CD8-positive, alpha-beta memory T cell (primary cell): ENCODE data around the gene SLC11A1. TPM values are rescaled to one million over a fixed set of nuclear protein-coding genes. Genes with fewer than 3 reads are reported as not detected.

Experiments used
- CTCF ChIA-PET: fragments of 350-600 bp; sonication (Branson Sonifier 250); formaldehyde crosslinking; loops from one replicate; lab custom pipeline; 2021; ENCODE audit warnings: antibody characterized with exemption; lab: Charles Lee
- POLR2A ChIA-PET: fragments of 350-600 bp; sonication (Branson Sonifier 250); formaldehyde crosslinking; loops from one replicate; lab custom pipeline; 2021; ENCODE audit warnings: antibody characterized with exemption; lab: Charles Lee
- DNase-seq, 5 donors: peaks; one replicate each; pipeline versions ENCODE4 v3.0.0 to v3.0.0-alpha.2; 2020 to 2022; ENCODE audit warnings: mixed read lengths in 1 of 5
- H3K27ac ChIP-seq: one replicate; pipeline ENCODE4 v1.7.0; 2013; ENCODE audit warnings: low read depth, mild to moderate bottlenecking, low read length, moderate library complexity
- H3K27me3 ChIP-seq: 2 replicates; pipeline ENCODE4 v1.7.0; 2013; ENCODE audit warnings: low read length, mild to moderate bottlenecking; ENCODE audit not compliant: insufficient read depth, poor library complexity, severe bottlenecking
- H3K36me3 ChIP-seq: 2 replicates; pipeline ENCODE4 v1.7.0; 2013; ENCODE audit warnings: mild to moderate bottlenecking, low read length, moderate library complexity; ENCODE audit not compliant: insufficient read depth
- H3K4me1 ChIP-seq: 2 replicates; pipeline ENCODE4 v1.7.0; 2013; ENCODE audit warnings: mild to moderate bottlenecking, low read length, moderate library complexity; ENCODE audit not compliant: insufficient read depth
- H3K4me3 ChIP-seq: 2 replicates; pipeline ENCODE4 v1.7.0; 2013; ENCODE audit warnings: mild to moderate bottlenecking, low read length
- H3K9me3 ChIP-seq: 2 replicates; pipeline ENCODE4 v1.7.0; 2013; ENCODE audit warnings: mild to moderate bottlenecking, low read length
- H3K27ac Mint-ChIP-seq, 8 donors: one replicate each; pipeline ENCODE4 v1.8.0; 2020 to 2021; ENCODE audit warnings: mixed read lengths in 8 of 8, mild to moderate bottlenecking in 6 of 8, inconsistent platforms in 3 of 8, moderate library complexity in 3 of 8
- H3K27me3 Mint-ChIP-seq, 2 donors: one replicate each; pipeline ENCODE4 v1.8.0; 2020 to 2021; ENCODE audit warnings: mixed read lengths in 2 of 2, mild to moderate bottlenecking in 1 of 2, moderate library complexity in 1 of 2
- H3K36me3 Mint-ChIP-seq, 3 donors: one replicate each; pipeline ENCODE4 v1.8.0; 2020 to 2021; ENCODE audit warnings: mixed read lengths in 3 of 3, inconsistent platforms in 1 of 3, mild to moderate bottlenecking in 1 of 3
- H3K4me1 Mint-ChIP-seq, 3 donors: one replicate each; pipeline ENCODE4 v1.8.0; 2020 to 2021; ENCODE audit warnings: mixed read lengths in 3 of 3, inconsistent platforms in 1 of 3, mild to moderate bottlenecking in 1 of 3
- H3K4me3 Mint-ChIP-seq, 7 donors: one replicate each; pipeline ENCODE4 v1.8.0; 2020 to 2021; ENCODE audit warnings: mixed read lengths in 7 of 7, mild to moderate bottlenecking in 6 of 7, moderate library complexity in 4 of 7, inconsistent platforms in 2 of 7
- H3K9me3 Mint-ChIP-seq, 5 donors: one replicate each; pipeline ENCODE4 v1.8.0; 2020 to 2022; ENCODE audit warnings: mixed read lengths in 5 of 5, mild to moderate bottlenecking in 3 of 5, moderate library complexity in 2 of 5, inconsistent platforms in 1 of 5
- polyA plus RNA-seq: library from polyadenylated mRNA; unstranded; fragments of 300-500 nt; fragmentation: Illumina TruSeq; gene quantifications from one replicate; pipeline ENCODE4 v1.2.3, GENCODE V29; 2021
- total RNA-seq, 2 experiments: library from RNA; stranded (reverse); gene quantifications; one replicate each; pipeline ENCODE4 v1.2.3, GENCODE V29; 2021

Gene SLC11A1
- total and polyA plus RNA-seq, 3 experiments from 2014 or later = 0.32 to 2.1 (median 1.1) TPM

GRCh38 chr2:218398437-218399390 is 16.6 kb downstream of the SLC11A1 start:
- Histone ChIP-seq H3K27me3 (no peaks in the 10 kb centered on the region), H3K36me3 (peaks cover 5% of the 10 kb centered on the region), H3K9me3 (no peaks in the 10 kb centered on the region), H3K4me3 (peak overlapping the region; percentile 93), H3K27ac (peak overlapping the region; percentile 92), H3K4me1 (peaks cover 51% of the 10 kb centered on the region)
- H3K4me3 Mint-ChIP-seq = peak overlapping the region; percentile 90 to 98 (median 93)
- POLR2A ChIA-PET = interaction anchor here (1.1 to 2.8 kb wide), 2 partner anchors 97 to 128 kb away, joined by 3 to 17 read pairs; partner anchors contain the start of genes AAMP and PNKD
- DNase-seq = peak; percentile 55 to 82 (median 60)
- peaks cover 54 to 73% (median 54%) of the 10 kb centered on the region in 3 donors for H3K4me1 Mint-ChIP-seq
- peaks cover 0 to 36% (median 0%) of the 10 kb centered on the region in 3 donors for H3K36me3 Mint-ChIP-seq
- no peaks in the 10 kb centered on the region for H3K9me3 Mint-ChIP-seq
- CTCF ChIA-PET = interaction anchor here (0.8 to 1.6 kb wide), 2 partner anchors 42 to 112 kb away, joined by 3 to 4 read pairs; partner anchors contain the start of gene CATIP
- H3K27ac Mint-ChIP-seq = peak overlapping the region; percentile 91 to 100 (median 98)
- H3K27me3 Mint-ChIP-seq = peaks cover 0 to 9% of the 10 kb centered on the region in 2 donors

GRCh38 chr2:218399391-218400166 is 17.5 kb downstream of the SLC11A1 start, which contains the start of gene CTDSP1:
TSS of gene CTDSP1 (plus strand) at chr2:218399868. CDS start at chr2:218400091, 223 bp downstream.
- peaks cover 10% of the 10 kb centered on the region for H3K36me3 ChIP-seq
- ChIA-PET CTCF (interaction anchor here (0.8 to 2.9 kb wide), 2 partner anchors 108 to 113 kb away, joined by 3 to 16 read pairs; partner anchors contain the start of gene TMBIM1), POLR2A (interaction anchor here (1.1 kb wide), 1 partner anchor 98 kb away, joined by 3 read pairs; no protein-coding TSS in a partner anchor)
- peaks cover 0 to 44% (median under 1%) of the 10 kb centered on the region in 3 donors for H3K36me3 Mint-ChIP-seq
- peak within 1 kb of the TSS; percentile 89 to 100 (median 95) for H3K27ac Mint-ChIP-seq
- H3K4me1 ChIP-seq = peaks cover 42% of the 10 kb centered on the region
- no peaks in the 10 kb centered on the region for H3K27me3 ChIP-seq
- no peaks in the 10 kb centered on the region for H3K9me3 ChIP-seq
- no peaks in the 10 kb centered on the region for H3K9me3 Mint-ChIP-seq
- peak within 1 kb of the TSS; percentile 92 for H3K27ac ChIP-seq
- H3K4me1 Mint-ChIP-seq = peaks cover 52 to 73% (median 53%) of the 10 kb centered on the region in 3 donors
- H3K27me3 Mint-ChIP-seq = peaks cover 0 to 7% of the 10 kb centered on the region in 2 donors
- DNase-seq = peak; percentile 88 to 94 (median 91)
- peak within 1 kb of the TSS; percentile 63 for H3K4me3 ChIP-seq
- peak within 1 kb of the TSS; percentile 92 to 99 (median 93) for H3K4me3 Mint-ChIP-seq

- H3K4me1 ChIP-seq = peaks cover 39% of the 10 kb centered on the region
These were observed 18.3 kb downstream of the SLC11A1 start for GRCh38 chr2:218400167-218400929.

GRCh38 chr2:218400930-218401881 is 19.1 kb downstream of the SLC11A1 start:
- peaks cover 0 to 54% (median 1%) of the 10 kb centered on the region in 3 donors for H3K36me3 Mint-ChIP-seq
- no peaks in the 10 kb centered on the region for H3K9me3 ChIP-seq
- peaks cover 47 to 74% (median 53%) of the 10 kb centered on the region in 3 donors for H3K4me1 Mint-ChIP-seq
- ChIA-PET CTCF (interaction anchor here (0.5 to 2.9 kb wide), 5 partner anchors 13 to 109 kb away, joined by 3 to 16 read pairs (median 3); partner anchors contain the start of genes CATIP and TMBIM1), POLR2A (interaction anchor here (0.6 to 0.7 kb wide), 3 partner anchors 116 to 246 kb away, joined by 3 read pairs; partner anchors contain the start of genes AAMP and PNKD)
- H3K27ac ChIP-seq = peak overlapping the region; percentile 9
- peaks cover 41% of the 10 kb centered on the region for H3K4me1 ChIP-seq
- no peak for DNase-seq
- peaks cover 10% of the 10 kb centered on the region for H3K36me3 ChIP-seq
- H3K9me3 Mint-ChIP-seq = no peaks in the 10 kb centered on the region
- peak overlapping the region; percentile 55 for H3K4me3 ChIP-seq
- no peaks in the 10 kb centered on the region for H3K27me3 ChIP-seq
- peak overlapping the region; percentile 71 to 99 (median 93) for H3K4me3 Mint-ChIP-seq
- peak overlapping the region in 7 of 8 donors; percentile 24 to 92 (median 70) for H3K27ac Mint-ChIP-seq
- H3K27me3 Mint-ChIP-seq = peaks cover 0 to 7% of the 10 kb centered on the region in 2 donors

More at GRCh38 chr2:218400167-218400929, 18.3 kb downstream of the SLC11A1 start:
- H3K4me1 Mint-ChIP-seq = peaks cover 47 to 73% (median 51%) of the 10 kb centered on the region in 3 donors
- H3K4me3 Mint-ChIP-seq = peak overlapping the region; percentile 92 to 99 (median 93)
- H3K36me3 Mint-ChIP-seq = peaks cover 0 to 50% (median 1%) of the 10 kb centered on the region in 3 donors
- ChIA-PET POLR2A (interaction anchor here (0.6 to 0.7 kb wide), 3 partner anchors 115 to 247 kb away, joined by 3 read pairs; partner anchors contain the start of genes AAMP and PNKD), CTCF (interaction anchor here (0.9 to 2.9 kb wide), 2 partner anchors 44 to 109 kb away, joined by 3 to 16 read pairs; partner anchors contain the start of genes CATIP and TMBIM1)
- Histone ChIP-seq H3K27ac (peak overlapping the region; percentile 67), H3K4me3 (peak overlapping the region; percentile 63), H3K27me3 (no peaks in the 10 kb centered on the region), H3K36me3 (peaks cover 10% of the 10 kb centered on the region), H3K9me3 (no peaks in the 10 kb centered on the region)
- no peaks in the 10 kb centered on the region for H3K9me3 Mint-ChIP-seq
- peak overlapping the region; percentile 70 to 100 (median 93) for H3K27ac Mint-ChIP-seq
- H3K27me3 Mint-ChIP-seq = peaks cover 0 to 7% of the 10 kb centered on the region in 2 donors
- DNase-seq = peak; percentile 27 to 70 (median 37)

- Mint-ChIP-seq H3K27me3 (peaks cover 0 to 5% of the 10 kb centered on the region in 2 donors), H3K4me3 (peak overlapping the region; percentile 71 to 99 (median 93)), H3K36me3 (peaks cover 0 to 49% (median 1%) of the 10 kb centered on the region in 3 donors), H3K9me3 (no peaks in the 10 kb centered on the region), H3K4me1 (peaks cover 45 to 72% (median 50%) of the 10 kb centered on the region in 3 donors), H3K27ac (peak overlapping the region in 4 of 8 donors; percentile 61 to 88 (median 75))
- no peak for DNase-seq
- Histone ChIP-seq H3K4me1 (peaks cover 38% of the 10 kb centered on the region), H3K27ac (no peak overlapping the region), H3K9me3 (no peaks in the 10 kb centered on the region), H3K4me3 (no peak overlapping the region), H3K27me3 (no peaks in the 10 kb centered on the region), H3K36me3 (peaks cover 10% of the 10 kb centered on the region)
- ChIA-PET CTCF (interaction anchor here (1.1 to 2.9 kb wide), 3 partner anchors 40 to 110 kb away, joined by 3 to 16 read pairs (median 5); partner anchors contain the start of genes CATIP and TMBIM1), POLR2A (no interaction called here)
These were observed 19.8 kb downstream of the SLC11A1 start for GRCh38 chr2:218401890-218402289.

GRCh38 chr2:218402491-218402901 is 20.4 kb downstream of the SLC11A1 start:
- H3K4me1 Mint-ChIP-seq = peaks cover 45 to 72% (median 49%) of the 10 kb centered on the region in 3 donors

More at GRCh38 chr2:218402491-218402901, 20.4 kb downstream of the SLC11A1 start:
- Histone ChIP-seq H3K27me3 (no peaks in the 10 kb centered on the region), H3K4me1 (peaks cover 38% of the 10 kb centered on the region), H3K36me3 (peaks cover 10% of the 10 kb centered on the region), H3K27ac (no peak overlapping the region), H3K4me3 (no peak overlapping the region), H3K9me3 (no peaks in the 10 kb centered on the region)
- H3K27ac Mint-ChIP-seq = peak overlapping the region in 2 of 8 donors; percentile 66 to 82
- no peak for DNase-seq
- H3K9me3 Mint-ChIP-seq = no peaks in the 10 kb centered on the region
- CTCF ChIA-PET = interaction anchor here (0.7 to 2.9 kb wide), 3 partner anchors 46 to 131 kb away, joined by 3 to 16 read pairs (median 5); partner anchors contain the start of genes CATIP and TMBIM1
- peak overlapping the region in 4 of 7 donors; percentile 45 to 73 (median 59) for H3K4me3 Mint-ChIP-seq
- POLR2A ChIA-PET = interaction anchor here (0.5 kb wide), 1 partner anchor 9 kb away, joined by 3 read pairs; no protein-coding TSS in a partner anchor
- peaks cover 0 to 48% (median 1%) of the 10 kb centered on the region in 3 donors for H3K36me3 Mint-ChIP-seq
- H3K27me3 Mint-ChIP-seq = peaks cover 0 to 4% of the 10 kb centered on the region in 2 donors
